ENCODE results near the gene PDE4B.

The PDE4B gene

DNA sequence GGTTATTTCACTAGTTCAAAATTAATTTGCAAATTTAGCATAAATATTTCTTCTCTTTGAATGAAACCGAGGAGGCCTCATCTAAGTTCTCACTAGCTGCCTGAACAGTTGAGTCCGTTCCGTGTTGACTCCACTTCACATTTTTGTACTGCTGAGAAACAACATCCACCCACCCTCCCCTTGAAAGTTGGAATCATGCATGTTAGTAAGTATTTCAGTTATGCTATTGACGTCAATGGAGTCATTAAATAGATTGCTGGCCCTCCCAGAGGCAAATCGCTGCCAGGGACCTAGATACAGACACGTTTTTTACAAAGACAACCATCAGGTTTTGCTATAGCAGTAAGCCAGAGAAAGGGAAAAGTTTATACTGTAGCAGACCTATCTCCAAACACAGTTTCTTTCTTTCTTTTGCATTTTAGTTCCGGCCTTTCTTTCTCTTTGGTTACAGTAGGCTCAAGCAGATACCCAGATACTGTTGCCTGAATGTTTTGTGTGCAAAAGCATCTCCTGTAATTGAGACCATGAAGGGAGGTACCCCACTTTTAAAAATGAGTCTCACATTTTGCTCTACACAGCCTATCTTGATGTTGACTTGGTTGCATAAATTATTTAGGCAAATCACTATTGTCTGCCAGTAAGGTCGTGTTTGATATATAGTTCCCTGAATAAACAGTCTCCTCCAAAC lies 478.7 kb downstream of the PDE4B start:
- DNase-seq: peak; percentile 51 to 54

DNA sequence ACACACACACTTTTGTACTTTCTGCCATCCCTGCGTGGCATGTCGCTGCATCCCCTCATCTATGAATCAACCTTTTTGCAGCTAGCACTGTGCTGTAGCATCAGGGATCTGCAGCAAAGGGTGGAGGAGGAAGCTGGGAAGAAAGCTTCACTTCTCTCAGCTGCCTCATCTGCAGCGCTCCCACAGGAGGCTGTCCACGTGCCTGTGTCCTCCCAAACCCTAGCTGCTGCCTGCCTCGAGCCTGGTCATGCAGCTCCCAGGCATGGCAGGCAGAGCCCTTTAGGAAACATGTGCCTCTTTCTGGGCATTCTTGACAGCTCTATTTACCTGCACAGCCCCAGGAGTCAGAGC lies 479.2 kb downstream of the PDE4B start:
- no peak for DNase-seq

DNA sequence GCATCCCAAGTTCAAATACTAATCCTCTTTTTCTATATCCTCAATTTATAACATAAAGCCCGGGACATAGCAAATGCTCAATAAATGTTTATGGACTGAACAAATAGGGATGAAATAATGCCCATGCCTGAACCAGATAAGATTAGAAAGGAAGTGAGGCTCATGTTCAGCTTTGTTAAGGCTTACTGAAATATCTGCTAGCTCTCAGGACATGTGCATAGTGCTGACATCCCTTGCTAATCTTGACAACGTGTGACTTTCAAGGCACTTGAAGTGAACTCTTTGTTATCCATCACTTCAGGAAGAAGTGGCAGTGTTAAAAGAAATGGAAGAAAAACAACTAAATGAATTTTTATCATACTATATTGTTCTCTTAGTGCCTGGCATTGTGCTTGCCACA lies 481.0 kb downstream of the PDE4B start:
- DNase-seq: no peak

DNA sequence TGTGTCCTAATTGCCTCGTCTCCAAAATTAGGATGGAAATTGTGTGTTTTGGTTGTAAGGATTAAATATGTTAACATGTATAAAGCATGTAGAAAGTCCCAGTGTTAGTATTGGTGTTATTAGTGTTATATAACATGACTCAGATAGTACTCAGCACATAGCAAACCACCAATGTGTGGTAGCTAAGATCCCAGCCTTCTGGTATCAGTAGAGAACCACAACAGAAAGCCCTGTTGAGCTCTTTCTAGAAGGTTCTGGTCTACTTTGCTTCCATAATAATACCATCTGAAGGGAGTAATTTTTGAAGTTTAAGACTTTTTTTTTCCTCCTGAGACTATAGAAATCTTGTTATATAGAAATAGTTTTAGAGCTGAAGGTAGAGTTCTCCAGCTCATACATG lies 481.9 kb downstream of the PDE4B start:
- no peak for DNase-seq

DNA sequence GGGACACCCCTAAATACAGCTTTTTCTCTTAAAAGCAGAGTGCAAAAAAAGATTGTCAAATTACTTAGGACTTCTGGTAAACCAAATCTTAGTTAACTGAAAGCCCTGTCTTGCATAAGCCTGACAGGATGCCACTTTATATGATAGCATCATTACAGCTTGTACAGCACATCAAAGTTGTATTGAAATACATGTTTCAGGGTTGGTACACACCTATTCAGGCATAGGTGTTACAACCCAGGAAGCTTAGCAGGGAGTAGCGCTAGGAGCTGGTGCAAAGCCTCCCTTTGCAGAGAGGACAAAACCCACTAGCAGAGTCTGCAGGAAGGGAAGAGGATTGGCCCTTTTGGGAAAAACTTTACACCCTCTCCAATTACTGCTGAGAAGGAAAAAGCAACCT lies 482.4 kb downstream of the PDE4B start:
- no peak for DNase-seq

DNA sequence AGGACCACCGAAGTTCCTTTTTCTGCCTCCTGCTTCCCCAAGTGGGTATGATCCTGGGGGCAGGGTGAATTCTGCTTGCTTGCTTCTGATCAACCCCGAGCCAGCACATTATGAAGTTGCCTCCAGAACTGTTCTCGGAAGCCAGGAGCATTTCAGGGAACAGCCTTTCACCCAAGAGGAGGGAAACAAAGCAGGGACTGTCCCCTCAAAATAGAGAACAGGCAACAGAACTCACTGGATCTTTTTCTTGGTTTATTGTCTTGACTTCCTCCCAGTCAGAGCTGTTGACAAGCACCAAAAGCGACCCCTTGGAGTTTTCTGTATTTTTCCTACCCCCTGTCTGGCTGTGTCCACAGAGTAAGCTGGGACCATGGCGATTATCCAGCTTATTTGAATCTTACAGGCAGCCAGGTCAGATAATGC lies 482.9 kb downstream of the PDE4B start:
- no peak for DNase-seq

- no peak for DNase-seq
Measured at GRCh38 chr1:66276218-66276617, 483.5 kb downstream of the PDE4B start.

GRCh38 chr1:66278260-66279021 lies 485.7 kb downstream of the PDE4B start:
- no peak for DNase-seq

DNA sequence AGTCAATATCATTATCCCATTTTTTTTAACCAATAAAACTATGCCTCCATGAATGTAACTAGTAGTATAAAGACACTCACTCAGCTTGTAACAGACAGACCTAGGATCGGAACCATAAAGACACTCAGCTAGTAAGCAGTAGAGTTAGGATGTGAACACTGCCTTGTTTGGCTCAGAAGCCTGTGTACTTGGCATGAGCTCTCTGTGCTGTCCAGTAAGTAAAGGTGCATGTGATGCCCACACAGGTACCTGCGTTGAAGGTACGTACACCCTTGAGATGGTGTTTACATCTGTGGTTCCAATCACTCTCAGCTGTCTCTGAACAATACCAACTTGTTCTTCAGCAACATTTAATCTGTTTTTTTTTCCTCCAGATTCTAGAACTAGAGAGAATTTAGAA lies 489.1 kb downstream of the PDE4B start:
- DNase-seq: no peak

DNA sequence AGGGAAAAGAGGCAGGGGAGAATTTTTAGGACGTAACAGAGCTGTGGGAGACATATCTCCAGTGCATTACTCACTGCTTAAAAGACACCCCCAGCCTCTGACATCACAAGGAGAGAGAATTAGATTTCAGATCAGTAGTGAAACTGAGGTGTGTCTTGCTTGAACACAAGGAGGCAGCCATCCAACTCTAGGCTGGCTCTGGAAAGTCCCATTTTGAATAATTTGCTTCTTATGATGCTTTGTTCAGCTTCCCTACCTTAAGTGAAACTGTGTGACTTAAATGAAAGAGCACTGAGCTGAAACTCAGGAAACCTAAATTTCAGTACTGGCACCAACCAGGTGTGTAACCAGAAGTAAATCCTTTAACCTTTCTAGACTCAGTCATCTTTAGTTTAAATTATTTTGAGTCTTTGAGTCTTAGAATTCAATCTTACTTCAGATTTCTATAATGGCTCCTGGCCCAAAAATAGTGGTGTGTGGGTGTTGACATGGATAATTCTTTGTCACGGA lies 489.7 kb downstream of the PDE4B start:
- peak; percentile 44 to 48 for DNase-seq

- DNase-seq: no peak
Measured at GRCh38 chr1:66282891-66283621, 490.4 kb downstream of the PDE4B start.

DNA sequence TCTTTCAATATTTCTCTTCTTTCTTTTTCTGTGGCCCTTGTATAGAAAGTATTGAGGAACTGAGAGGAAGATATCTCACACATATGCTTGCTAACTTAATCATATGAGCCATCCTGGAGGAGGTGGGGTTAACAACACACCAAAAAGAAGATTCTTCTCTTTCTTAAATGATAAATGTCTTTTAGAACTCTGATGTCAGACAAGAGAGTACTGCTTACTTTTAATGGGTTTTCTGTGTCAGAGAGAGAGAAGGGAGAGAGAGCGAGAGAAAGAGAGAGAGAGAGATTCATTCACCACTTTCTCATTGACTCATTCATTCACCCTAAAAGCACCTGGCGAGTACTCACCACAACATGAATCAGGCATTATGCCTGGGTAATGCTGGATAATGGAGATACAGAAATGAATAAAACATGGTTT lies 490.9 kb downstream of the PDE4B start:
- DNase-seq: no peak

- DNase-seq: no peak
Measured at GRCh38 chr1:66284746-66285145, 492.1 kb downstream of the PDE4B start.

DNA sequence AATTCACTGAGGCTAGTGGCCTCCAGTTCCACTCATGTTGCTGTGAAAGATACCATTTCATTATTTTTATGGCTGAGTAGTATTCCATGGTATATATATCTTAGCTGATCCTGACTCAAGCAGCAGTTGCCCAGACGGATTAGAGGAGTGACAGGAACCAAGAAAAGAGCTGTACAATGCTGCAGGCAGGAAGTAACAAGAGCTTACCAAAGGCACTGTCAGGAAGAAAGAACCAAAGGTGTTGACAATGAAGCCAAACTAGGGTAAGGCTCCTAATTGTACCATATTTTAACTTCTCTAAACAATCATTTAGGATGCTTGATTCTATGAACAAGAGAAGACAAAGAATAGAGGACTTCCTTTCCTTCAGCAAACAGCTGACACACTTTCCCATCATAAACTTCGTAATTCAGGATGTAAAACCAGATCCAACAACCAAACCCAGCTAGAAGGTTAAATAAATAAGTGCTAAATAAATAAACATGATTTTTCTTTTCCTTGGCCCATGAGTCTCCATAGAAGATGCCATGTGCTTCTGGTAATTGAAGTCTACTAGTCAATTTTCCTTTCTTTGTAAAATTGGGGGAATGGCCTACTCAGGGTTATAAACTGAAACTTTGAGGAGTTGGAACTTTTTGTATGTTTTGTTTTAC lies 493.0 kb downstream of the PDE4B start:
- no peak for DNase-seq

GRCh38 chr1:66286307-66286706 lies 493.6 kb downstream of the PDE4B start:
- DNase-seq: no peak

GRCh38 chr1:66288048-66288447 lies 495.4 kb downstream of the PDE4B start:
- no peak for DNase-seq

- no peak for DNase-seq
Measured at GRCh38 chr1:66290761-66291530, 498.3 kb downstream of the PDE4B start.

- no peak for DNase-seq
Measured at GRCh38 chr1:66291531-66291864, 498.8 kb downstream of the PDE4B start.

GRCh38 chr1:66292305-66292704 lies 499.6 kb downstream of the PDE4B start:
- no peak for DNase-seq

GRCh38 chr1:66292944-66293343 lies 500.2 kb downstream of the PDE4B start:
- no peak for DNase-seq

GRCh38 chr1:66294707-66295370 lies 502.1 kb downstream of the PDE4B start:
- DNase-seq: no peak

DNA sequence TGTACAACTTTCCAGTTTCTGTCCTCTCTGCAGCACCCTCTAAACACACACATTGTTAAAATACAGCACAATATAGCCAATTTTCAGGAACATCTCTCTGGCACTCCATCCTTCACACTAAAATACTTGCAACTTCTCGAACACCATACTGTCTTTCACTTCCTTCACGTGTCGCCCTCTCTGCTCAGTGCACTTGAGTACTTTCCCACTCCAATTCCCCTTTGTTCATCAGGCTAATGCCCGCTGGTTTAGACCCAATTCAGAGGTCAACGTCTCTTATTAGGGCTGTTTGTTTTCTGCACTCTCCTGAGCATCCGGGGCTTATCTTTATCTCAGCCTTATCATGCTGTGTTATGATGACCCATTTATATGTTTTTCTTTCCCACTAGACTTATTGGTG lies 503.1 kb downstream of the PDE4B start:
- DNase-seq: no peak

All from stimulated activated CD4-positive, alpha-beta T cell treated with anti-CD3 and anti-CD28 coated beads, Interleukin-2, amount 100 ng/mL, for 48 hours (primary cell).